T-cell (primary cell): Measurements from ENCODE around the gene HNRNPA3. TPM values are rescaled to one million over a fixed set of nuclear protein-coding genes. Genes with fewer than 3 reads are reported as not detected.
"Not testable (repeated sequence)": the region's sequence is repeated elsewhere in the genome, so short reads cannot be mapped to it uniquely, and the experiment has no call there.

Experiments used
- ATAC-seq, 4 experiments: fragments of 200-7000 bp in 3 of 4; fragments of 150-1000 bp in 1 of 4; cut with Tn5 transposase; replicated peaks in 1 of 4; 1 replicate in 3 of 4; 2 replicates in 1 of 4; pipeline ENCODE4 v1.10.0; 2021; ENCODE audit warnings: moderate library complexity in 3 of 4, mild to moderate bottlenecking in 2 of 4, moderate number of reproducible peaks in 1 of 4
- CTCF ChIA-PET, 2 donors: fragments of 300-600 bp; sonication (Branson Sonifier 250); formaldehyde crosslinking; loops; one replicate each; lab custom pipeline; 2022; ENCODE audit warnings: antibody characterized with exemption in 2 of 2; lab: Charles Lee
- POLR2A ChIA-PET, 2 donors: fragments of 300-600 bp; sonication (Branson Sonifier 250); formaldehyde crosslinking; loops; one replicate each; lab custom pipeline; 2022; ENCODE audit warnings: antibody characterized with exemption in 2 of 2; lab: Charles Lee
- DNase-seq, 35 experiments: peaks; one replicate each; pipeline versions ENCODE4 v3.0.0 to v3.0.0-alpha.2; 2013 to 2023
- H3K27ac ChIP-seq: one replicate; pipeline ENCODE4 v1.5.1; 2013; ENCODE audit warnings: low read length
- H3K27me3 ChIP-seq, 2 experiments: replicated peaks in 1 of 2; 1 replicate in 1 of 2; 2 replicates in 1 of 2; pipeline versions ENCODE4 v1.6.1 to v1.7.0; 2013; ENCODE audit warnings: low read length in 1 of 2, mixed read lengths in 1 of 2; ENCODE audit not compliant: control insufficient read depth in 2 of 2, insufficient read depth in 2 of 2; ENCODE audit errors: extremely low read depth in 1 of 2
- H3K36me3 ChIP-seq, 2 donors: 1 replicate in 1 of 2; 2 replicates in 1 of 2; pipeline versions ENCODE4 v1.6.1 to v1.7.0; 2013; ENCODE audit warnings: low read length in 1 of 2; ENCODE audit not compliant: control insufficient read depth in 2 of 2, insufficient read depth in 1 of 2; ENCODE audit errors: extremely low read depth in 1 of 2
- H3K4me1 ChIP-seq, 2 experiments: 1 replicate in 1 of 2; 2 replicates in 1 of 2; pipeline versions ENCODE4 v1.6.1 to v1.7.0; 2013; ENCODE audit warnings: low read length in 2 of 2, mixed read lengths in 1 of 2; ENCODE audit not compliant: insufficient read depth in 2 of 2, control insufficient read depth in 1 of 2; ENCODE audit errors: extremely low read depth in 1 of 2
- H3K4me3 ChIP-seq, 2 donors: 1 replicate in 1 of 2; 2 replicates in 1 of 2; pipeline versions ENCODE4 v1.5.1 to v1.7.0; 2013; ENCODE audit warnings: mild to moderate bottlenecking in 2 of 2, low read length in 1 of 2, moderate library complexity in 1 of 2; ENCODE audit not compliant: control insufficient read depth in 1 of 2; ENCODE audit errors: extremely low read depth in 1 of 2
- H3K9me3 ChIP-seq: 2 replicates; pipeline ENCODE4 v1.7.0; 2013
- H3K27ac Mint-ChIP-seq, 2 donors: one replicate each; pipeline ENCODE4 v1.8.0; 2020 to 2021; ENCODE audit warnings: mild to moderate bottlenecking in 2 of 2, mixed read lengths in 2 of 2
- H3K27me3 Mint-ChIP-seq, 2 donors: one replicate each; pipeline ENCODE4 v1.8.0; 2021 to 2022; ENCODE audit warnings: mixed read lengths in 2 of 2
- H3K36me3 Mint-ChIP-seq: one replicate; pipeline ENCODE4 v1.8.0; 2021; ENCODE audit warnings: mixed read lengths
- H3K4me1 Mint-ChIP-seq, 3 donors: one replicate each; pipeline ENCODE4 v1.8.0; 2020 to 2022; ENCODE audit warnings: mixed read lengths in 3 of 3, mild to moderate bottlenecking in 1 of 3
- H3K4me3 Mint-ChIP-seq, 3 donors: one replicate each; pipeline ENCODE4 v1.8.0; 2020 to 2022; ENCODE audit warnings: mild to moderate bottlenecking in 3 of 3, mixed read lengths in 3 of 3, moderate library complexity in 3 of 3
- H3K9me3 Mint-ChIP-seq, 3 donors: one replicate each; pipeline ENCODE4 v1.8.0; 2020 to 2022; ENCODE audit warnings: mixed read lengths in 3 of 3
- WGBS: methylation state at CpG from one replicate; pipeline ENCODE4 v1.1.5; 2013; ENCODE audit warnings: missing lambda C conversion rate; ENCODE audit not compliant: insufficient coverage; 5-methylcytosine and 5-hydroxymethylcytosine counted together
- total RNA-seq, 35 experiments: library from RNA in 6 of 35; stranded (reverse) in 6 of 35; fragments of 120-200 nt in 1 of 35; gene quantifications; one replicate each; pipeline versions ENCODE4 v1.2.1 to v1.2.4 and lab custom pipeline; 2013 to 2026

The HNRNPA3 gene
- total RNA-seq, 5 donors from 2014 or later (not counting 1 experiment from before 2014, with no cell fraction given), result 134 to 220 (median 151) TPM

DNA sequence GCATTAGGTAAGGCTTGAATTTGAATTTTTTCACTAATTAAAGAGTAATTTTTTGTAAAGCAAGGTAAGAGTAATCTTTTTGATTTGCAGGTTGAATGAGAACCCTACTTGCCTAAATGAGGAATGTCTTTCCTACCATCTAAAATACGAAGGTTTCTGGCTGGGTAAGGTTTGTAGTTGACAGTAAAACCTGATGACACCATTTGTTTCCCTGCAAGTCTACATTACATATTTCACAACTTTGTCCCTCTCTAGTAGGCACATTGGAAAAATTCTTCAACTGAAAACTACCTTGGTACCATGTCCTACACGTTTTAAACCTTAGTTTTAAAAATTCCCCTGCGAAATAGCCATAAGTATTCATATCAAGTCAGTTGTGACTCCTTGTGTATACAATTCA, 9.4 kb downstream of the HNRNPA3 start:
- H3K36me3 ChIP-seq, result peaks cover 3 to 51% of the 10 kb centered on the region in 2 donors
- ATAC-seq (no peak), DNase-seq (no peak)
- CTCF ChIA-PET, result interaction anchor here in 1 of 2 donors (0.9 to 1.5 kb wide), 3 partner anchors 11 to 56 kb away, joined by 3 to 4 read pairs (median 3); no protein-coding TSS in a partner anchor
- 80% methylated on average over 1 of the region's 3 CpGs for WGBS
- H3K9me3 ChIP-seq, result no peaks in the 10 kb centered on the region
- Mint-ChIP-seq H3K4me1 (peaks cover 52 to 59% (median 58%) of the 10 kb centered on the region in 3 donors), H3K27ac (peak overlapping the region; percentile 31 to 61), H3K9me3 (no peaks in the 10 kb centered on the region), H3K36me3 (peaks cover 53% of the 10 kb centered on the region), H3K4me3 (no peak overlapping the region), H3K27me3 (no peaks in the 10 kb centered on the region)
- H3K4me3 ChIP-seq, result no peak overlapping the region
- H3K27me3 ChIP-seq, result no peaks in the 10 kb centered on the region
- peaks cover 5 to 12% of the 10 kb centered on the region in 2 experiments for H3K4me1 ChIP-seq
- no peak overlapping the region for H3K27ac ChIP-seq
- POLR2A ChIA-PET, result interaction anchor here (0.5 to 1.6 kb wide), 6 partner anchors 8 to 292 kb away, joined by 3 to 6 read pairs (median 4); no protein-coding TSS in a partner anchor

DNA sequence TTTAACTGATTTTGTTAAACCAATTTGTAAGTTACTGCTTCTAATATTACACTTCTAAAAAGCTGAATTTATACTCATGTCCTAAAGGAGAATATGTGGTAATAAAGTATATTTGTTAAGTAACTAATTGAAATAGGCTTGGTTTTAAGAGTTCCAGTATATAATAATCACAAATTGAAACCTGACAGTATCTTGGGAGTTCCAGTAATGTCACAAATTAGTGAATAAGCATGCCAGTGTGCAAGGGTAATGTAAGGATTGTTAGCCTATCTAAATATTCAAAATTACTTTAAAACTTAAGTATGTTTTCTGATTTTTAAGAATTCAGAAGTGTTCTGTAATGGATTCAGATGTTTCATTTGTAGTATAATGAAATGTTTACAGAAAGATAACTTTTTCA, 10.8 kb downstream of the HNRNPA3 start:
- Mint-ChIP-seq H3K4me1 (peaks cover 49 to 56% (median 52%) of the 10 kb centered on the region in 3 donors), H3K36me3 (peaks cover 47% of the 10 kb centered on the region)
- H3K4me3 Mint-ChIP-seq, H3K9me3 Mint-ChIP-seq, H3K27me3 ChIP-seq, DNase-seq, H3K27ac Mint-ChIP-seq, H3K4me3 ChIP-seq, H3K27me3 Mint-ChIP-seq, H3K27ac ChIP-seq, CTCF ChIA-PET, H3K9me3 ChIP-seq, H3K4me1 ChIP-seq, ATAC-seq: not testable (repeated sequence)
- H3K36me3 ChIP-seq, result peaks cover 0 to 36% of the 10 kb centered on the region in 2 donors
- POLR2A ChIA-PET, result interaction anchor here in 1 of 2 donors (0.7 to 1.2 kb wide), 2 partner anchors 10 to 26 kb away, joined by 3 read pairs; no protein-coding TSS in a partner anchor

DNA sequence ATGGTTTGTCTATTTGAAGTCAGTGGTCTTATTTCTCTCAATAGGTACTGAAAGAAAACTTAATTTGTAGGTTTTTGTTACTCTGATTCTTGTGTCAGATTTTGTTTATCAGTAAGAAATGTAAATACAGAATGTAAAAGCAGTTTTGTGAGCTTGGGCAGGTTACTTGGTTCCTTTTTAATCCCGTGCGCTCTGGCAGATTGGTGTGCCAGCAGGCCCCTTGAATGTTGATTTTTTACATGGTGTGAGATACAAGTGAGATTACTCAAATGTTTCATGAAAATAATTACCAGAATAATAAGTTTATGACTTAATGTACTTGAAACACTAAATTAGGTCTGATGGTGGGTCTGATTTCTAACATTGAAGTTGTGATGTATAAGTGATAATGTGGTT, 13.4 kb downstream of the HNRNPA3 start:
- Mint-ChIP-seq H3K4me3 (no peak overlapping the region), H3K4me1 (peaks cover 48 to 51% (median 50%) of the 10 kb centered on the region in 3 donors), H3K27me3 (no peaks in the 10 kb centered on the region), H3K9me3 (no peaks in the 10 kb centered on the region), H3K27ac (peak overlapping the region in 1 of 2 donors; percentile 39), H3K36me3 (peaks cover 48% of the 10 kb centered on the region)
- POLR2A ChIA-PET, result interaction anchor here (0.6 to 2.2 kb wide), 15 partner anchors 8 to 1098 kb away, joined by 3 to 9 read pairs (median 4); no protein-coding TSS in a partner anchor
- CTCF ChIA-PET, result interaction anchor here (0.5 to 1.4 kb wide), 5 partner anchors 9 to 105 kb away, joined by 3 to 4 read pairs (median 3); no protein-coding TSS in a partner anchor
- WGBS, result no CpG with 5 or more reads among the region's 2 CpGs
- no peak overlapping the region for H3K4me3 ChIP-seq
- peaks cover 0 to 4% of the 10 kb centered on the region in 2 experiments for H3K4me1 ChIP-seq
- no peaks in the 10 kb centered on the region for H3K9me3 ChIP-seq
- no peaks in the 10 kb centered on the region for H3K27me3 ChIP-seq
- peaks cover 0 to 31% of the 10 kb centered on the region in 2 donors for H3K36me3 ChIP-seq
- no peak overlapping the region for H3K27ac ChIP-seq
- DNase-seq (no peak), ATAC-seq (no peak)

DNA sequence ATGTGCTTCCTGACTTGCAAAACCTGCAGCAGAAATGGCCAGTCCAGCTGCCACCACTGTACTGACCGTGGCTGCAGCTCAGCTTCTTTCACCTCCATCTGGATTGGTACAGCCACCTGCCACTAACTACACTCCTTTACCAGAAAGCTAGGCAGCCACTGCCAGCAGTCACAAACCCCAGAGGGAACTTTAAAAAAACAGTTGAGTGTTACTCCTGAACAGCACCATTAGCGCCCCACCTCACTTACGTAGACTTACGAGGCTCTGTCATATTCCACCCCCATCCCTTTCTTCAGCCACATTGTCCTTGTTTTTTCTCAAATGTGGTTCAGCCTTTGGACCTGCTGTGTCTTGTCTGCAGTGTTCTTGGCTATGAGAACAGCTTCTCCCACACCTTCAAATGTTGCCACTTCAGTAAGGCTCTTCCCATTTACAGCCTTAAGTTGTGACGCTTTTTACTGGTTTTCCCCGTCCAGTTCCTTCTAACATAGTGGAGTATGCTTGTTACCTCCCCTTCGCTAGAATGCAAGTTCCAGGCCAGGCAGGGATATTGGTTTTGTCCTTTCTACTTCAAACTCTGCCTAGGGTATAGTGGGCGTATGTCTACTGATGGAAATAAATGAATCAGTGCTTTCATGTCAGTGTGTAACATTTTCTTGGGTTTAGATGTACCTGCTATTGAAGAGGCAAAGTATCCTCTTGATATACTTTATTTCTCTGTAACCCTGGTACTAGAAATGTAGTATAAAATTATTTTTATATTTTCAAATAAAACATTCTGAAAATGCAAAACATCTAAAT, 17.0 kb downstream of the HNRNPA3 start:
- H3K4me3 Mint-ChIP-seq, result no peak overlapping the region
- CTCF ChIA-PET, result interaction anchor here (0.6 to 2.4 kb wide), 5 partner anchors 10 to 67 kb away, joined by 3 to 9 read pairs (median 5); no protein-coding TSS in a partner anchor
- POLR2A ChIA-PET, result interaction anchor here (0.8 to 3.0 kb wide), 11 partner anchors 8 to 34 kb away, joined by 3 to 17 read pairs (median 5); partner anchors contain the start of gene NFE2L2 (in 1 of the 2)
- Histone ChIP-seq H3K4me3 (no peak overlapping the region), H3K27ac (no peak overlapping the region), H3K9me3 (no peaks in the 10 kb centered on the region), H3K4me1 (no peaks in the 10 kb centered on the region), H3K27me3 (no peaks in the 10 kb centered on the region), H3K36me3 (peaks cover 0 to 45% of the 10 kb centered on the region in 2 donors)
- peak in 3 of 4 experiments; percentile 12 to 19 (median 15) for ATAC-seq
- no peaks in the 10 kb centered on the region for H3K9me3 Mint-ChIP-seq
- 92% methylated on average over 6 of the region's 8 CpGs for WGBS
- no peak for DNase-seq
- H3K27me3 Mint-ChIP-seq, result no peaks in the 10 kb centered on the region
- peaks cover 54% of the 10 kb centered on the region for H3K36me3 Mint-ChIP-seq
- H3K4me1 Mint-ChIP-seq, result peaks cover 47 to 49% (median 49%) of the 10 kb centered on the region in 3 donors
- peak overlapping the region; percentile 33 to 40 for H3K27ac Mint-ChIP-seq

DNA sequence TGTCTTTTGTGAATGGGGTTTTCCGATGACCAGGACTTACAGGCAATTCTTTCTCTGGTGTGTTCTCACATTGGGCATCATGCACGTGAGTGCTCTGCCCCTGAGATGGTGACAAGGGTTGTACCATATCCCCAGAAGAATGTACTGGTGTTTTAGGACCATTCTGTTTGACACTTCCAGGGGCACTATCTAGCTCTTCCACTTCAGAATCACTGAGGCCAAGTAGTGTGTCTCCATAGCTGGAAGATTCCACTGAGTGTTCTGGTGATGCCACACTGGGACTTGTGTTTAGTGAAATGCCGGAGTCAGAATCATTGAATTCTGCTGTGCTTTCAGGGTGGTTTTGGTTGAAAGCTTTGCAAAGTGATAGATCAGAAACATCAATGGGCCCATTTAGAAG, 18.7 kb downstream of the HNRNPA3 start:
- no peak for DNase-seq
- Mint-ChIP-seq H3K4me3 (no peak overlapping the region), H3K9me3 (no peaks in the 10 kb centered on the region), H3K27ac (peak overlapping the region; percentile 25 to 50), H3K4me1 (peaks cover 54 to 57% (median 56%) of the 10 kb centered on the region in 3 donors), H3K36me3 (peaks cover 55% of the 10 kb centered on the region), H3K27me3 (no peaks in the 10 kb centered on the region)
- no peak overlapping the region for H3K4me3 ChIP-seq
- CTCF ChIA-PET, result interaction anchor here (0.9 to 2.6 kb wide), 4 partner anchors 8 to 67 kb away, joined by 3 to 12 read pairs (median 7); no protein-coding TSS in a partner anchor
- H3K27me3 ChIP-seq, result no peaks in the 10 kb centered on the region
- POLR2A ChIA-PET, result interaction anchor here (0.6 to 3.0 kb wide), 4 partner anchors 10 to 33 kb away, joined by 3 to 11 read pairs (median 4); partner anchors contain the start of gene NFE2L2 (in 1 of the 2)
- 92% methylated on average over 3 of the region's 3 CpGs for WGBS
- H3K4me1 ChIP-seq, result peaks cover 0 to 5% of the 10 kb centered on the region in 2 experiments
- H3K27ac ChIP-seq, result no peak overlapping the region
- no peaks in the 10 kb centered on the region for H3K9me3 ChIP-seq
- ATAC-seq, result no peak
- peaks cover 0 to 54% of the 10 kb centered on the region in 2 donors for H3K36me3 ChIP-seq

DNA sequence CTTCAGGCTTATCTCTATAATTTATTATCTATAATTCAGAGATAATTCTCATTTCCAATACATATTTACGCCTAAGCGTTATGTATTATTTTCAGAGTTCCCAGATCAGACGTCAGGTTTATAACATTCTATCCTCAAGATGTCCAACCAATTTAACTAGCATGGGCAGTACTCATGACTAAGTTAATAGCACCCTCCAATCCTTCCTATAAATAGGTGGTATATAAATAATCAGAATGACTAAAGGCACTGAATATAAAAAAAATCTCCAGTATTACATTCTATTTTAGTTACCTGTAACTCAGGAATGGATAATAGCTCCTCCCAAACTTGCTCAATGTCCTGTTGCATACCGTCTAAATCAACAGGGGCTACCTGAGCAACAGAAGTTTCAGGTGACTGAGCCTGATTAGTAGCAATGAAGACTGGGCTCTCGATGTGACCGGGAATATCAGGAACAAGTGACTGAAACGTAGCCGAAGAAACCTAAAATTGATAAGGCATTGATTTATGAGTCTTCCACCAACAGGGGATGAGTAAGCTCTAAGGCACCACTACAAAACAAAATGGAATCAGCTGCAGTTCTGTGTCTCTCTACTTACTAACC, 19.6 kb downstream of the HNRNPA3 start:
- H3K4me3 Mint-ChIP-seq, result no peak overlapping the region

More for the DNA sequence above, 19.6 kb downstream of the HNRNPA3 start:
- Histone ChIP-seq H3K9me3 (no peaks in the 10 kb centered on the region), H3K4me3 (no peak overlapping the region), H3K36me3 (peaks cover 0 to 54% of the 10 kb centered on the region in 2 donors), H3K27me3 (no peaks in the 10 kb centered on the region), H3K4me1 (peaks cover 0 to 9% of the 10 kb centered on the region in 2 experiments), H3K27ac (no peak overlapping the region)
- WGBS, result 100% methylated on average over 4 of the region's 8 CpGs
- DNase-seq (no peak), ATAC-seq (no peak)
- Mint-ChIP-seq H3K9me3 (no peaks in the 10 kb centered on the region), H3K27ac (no peak overlapping the region), H3K4me1 (peaks cover 55 to 62% (median 55%) of the 10 kb centered on the region in 3 donors), H3K36me3 (peaks cover 52% of the 10 kb centered on the region), H3K27me3 (no peaks in the 10 kb centered on the region)
- ChIA-PET CTCF (interaction anchor here (0.6 to 2.6 kb wide), 2 partner anchors 12 to 68 kb away, joined by 5 to 12 read pairs; no protein-coding TSS in a partner anchor), POLR2A (interaction anchor here (0.5 to 3.0 kb wide), 5 partner anchors 20 to 162 kb away, joined by 3 to 11 read pairs (median 3); no protein-coding TSS in a partner anchor)
